Cardiac muscle cell (in vitro differentiated cells and primary cell): ENCODE measurements around the gene POFUT1. TPM values are rescaled to one million over a fixed set of nuclear protein-coding genes. Genes with fewer than 3 reads are reported as not detected.
"Not testable (repeated sequence)": the region's sequence is repeated elsewhere in the genome, so short reads cannot be mapped to it uniquely, and the experiment has no call there.

ENCODE experiments used
- DNase-seq, 2 donors: peaks; one replicate each; pipeline versions ENCODE4 v3.0.0 to v3.0.0-alpha.2; 2010 to 2017; ENCODE audit warnings: low read depth in 1 of 2, low spot score in 1 of 2
- H3K27ac ChIP-seq: fragments of 200-600 bp; sonication (generic); 2 replicates; pipeline ENCODE4 v1.5.1; 2016
- H3K27me3 ChIP-seq: fragments of 200-600 bp; sonication (generic); 2 replicates; pipeline ENCODE4 v1.6.0; 2016; ENCODE audit warnings: control low read depth
- H3K36me3 ChIP-seq: fragments of 200-600 bp; sonication (generic); 2 replicates; pipeline ENCODE4 v1.5.1; 2016; ENCODE audit warnings: control low read depth
- H3K4me1 ChIP-seq: fragments of 200-600 bp; sonication (generic); 2 replicates; pipeline ENCODE4 v1.8.1; 2017; ENCODE audit warnings: low read depth, mild to moderate bottlenecking, mixed run types
- H3K4me3 ChIP-seq: fragments of 200-600 bp; sonication (generic); 2 replicates; pipeline ENCODE4 v1.5.1; 2016; ENCODE audit warnings: mild to moderate bottlenecking
- H3K9me3 ChIP-seq: fragments of 200-600 bp; sonication (generic); 2 replicates; pipeline ENCODE4 v1.5.1; 2017; ENCODE audit warnings: low read depth, mild to moderate bottlenecking, control low read depth
- CTCF ChIP-seq: IDR thresholded peaks from 2 replicates; pipeline ENCODE4 v1.5.1; 2012; ENCODE audit warnings: low read depth, mild to moderate bottlenecking, low read length
- polyA plus RNA-seq: library from polyadenylated mRNA; unstranded; fragments of >200 nt; fragmentation: Nextera tagmentation; extraction: Ambion mirVana; gene quantifications from 2 replicates; pipeline ENCODE4 v1.2.1, GENCODE V29; 2016
- total RNA-seq: library from RNA; depleted of rRNA; stranded (reverse); fragments of >200 nt; gene quantifications from 2 replicates; pipeline ENCODE4 v1.2.3, GENCODE V29; 2016

POFUT1 gene
- total and polyA plus RNA-seq, 2 experiments from 2014 or later: 25.1 to 31.4 TPM

- no peak for TF ChIP-seq CTCF
- H3K4me1 ChIP-seq: no peaks in the 10 kb centered on the region
- no peaks in the 10 kb centered on the region for H3K9me3 ChIP-seq
- H3K27me3 ChIP-seq: no peaks in the 10 kb centered on the region
- no peak overlapping the region for H3K27ac ChIP-seq
- H3K36me3 ChIP-seq: no peaks in the 10 kb centered on the region
- no peak overlapping the region for H3K4me3 ChIP-seq
- DNase-seq: no peak
Observed at GRCh38 chr20:32241807-32242206, 34.1 kb downstream of the POFUT1 start.

- no peak for TF ChIP-seq CTCF
- Histone ChIP-seq H3K27me3 (no peaks in the 10 kb centered on the region), H3K9me3 (no peaks in the 10 kb centered on the region), H3K4me1 (no peaks in the 10 kb centered on the region), H3K36me3 (no peaks in the 10 kb centered on the region), H3K4me3 (no peak overlapping the region), H3K27ac (no peak overlapping the region)
- DNase-seq: no peak
Observed at GRCh38 chr20:32244150-32244823, 36.6 kb downstream of the POFUT1 start.

DNA sequence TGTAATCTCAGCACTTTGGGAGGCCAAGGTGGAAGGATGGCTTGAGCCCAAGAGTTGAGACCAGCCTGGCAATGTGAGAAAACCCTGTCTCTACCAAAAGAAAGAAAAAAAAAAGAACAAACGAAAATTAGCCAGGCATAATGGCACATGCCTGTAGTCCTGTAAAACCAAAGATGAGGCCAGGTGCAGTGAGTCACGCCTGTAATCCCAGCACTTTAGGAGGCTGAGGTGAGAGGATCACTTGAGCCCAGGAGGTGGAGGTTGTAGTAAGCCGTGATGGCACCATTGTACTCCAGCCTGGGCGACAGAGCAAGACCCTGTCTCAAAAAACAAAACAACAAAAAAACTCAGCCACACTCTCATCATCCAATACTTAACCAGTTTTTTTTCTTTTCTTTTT is 37.3 kb downstream of the POFUT1 start:
- no peaks in the 10 kb centered on the region for H3K36me3 ChIP-seq
- no peak for DNase-seq
- TF ChIP-seq CTCF: no peak

DNA sequence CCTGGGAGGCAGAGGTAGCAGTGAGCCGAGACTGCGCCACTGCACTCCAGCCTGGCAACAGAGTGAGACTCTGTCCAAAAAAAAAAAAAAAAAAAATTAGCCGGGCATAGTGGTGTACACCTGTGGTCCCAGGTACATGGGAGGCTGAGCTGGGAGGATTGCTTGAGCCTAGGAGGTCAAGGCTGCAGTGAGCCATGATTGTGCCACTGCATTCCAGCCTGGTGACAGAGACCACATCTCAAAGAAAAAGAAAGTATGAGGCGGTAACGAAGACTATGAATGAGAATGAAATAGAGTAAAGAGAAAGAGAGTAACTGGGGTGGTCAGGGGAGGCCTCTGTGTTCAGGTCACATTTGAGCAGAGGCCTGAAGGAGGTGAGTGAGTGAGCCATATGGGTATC is 38.5 kb downstream of the POFUT1 start:
- not testable (repeated sequence) for DNase-seq, H3K36me3 ChIP-seq

More for the DNA sequence above, 37.3 kb downstream of the POFUT1 start:
- no peak overlapping the region for H3K27ac ChIP-seq
- no peak overlapping the region for H3K4me3 ChIP-seq
- no peaks in the 10 kb centered on the region for H3K27me3 ChIP-seq
- H3K9me3 ChIP-seq: no peaks in the 10 kb centered on the region
- H3K4me1 ChIP-seq: no peaks in the 10 kb centered on the region

DNA sequence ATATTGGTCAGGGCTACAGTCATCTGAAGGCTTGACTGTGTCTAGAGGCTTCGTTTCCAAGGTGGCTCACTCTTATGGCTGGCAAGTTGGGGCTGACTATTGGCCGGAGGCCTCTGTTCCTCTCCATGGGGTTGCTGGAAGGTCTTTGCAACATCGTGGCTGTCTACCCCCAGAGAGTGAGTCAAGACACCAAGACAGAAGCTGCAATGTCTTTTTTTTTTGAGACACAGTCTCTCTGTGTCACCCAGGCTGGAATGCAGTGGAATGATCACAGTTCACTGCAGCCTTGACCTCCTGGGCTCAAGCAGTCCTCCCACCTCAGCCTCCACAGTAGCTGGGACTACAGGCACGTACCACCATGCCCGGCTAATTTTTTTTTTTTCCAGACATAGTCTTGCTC is 40.4 kb downstream of the POFUT1 start:
- Histone ChIP-seq H3K27me3 (no peaks in the 10 kb centered on the region), H3K36me3 (no peaks in the 10 kb centered on the region), H3K4me1 (no peaks in the 10 kb centered on the region), H3K4me3 (no peak overlapping the region), H3K27ac (no peak overlapping the region), H3K9me3 (no peaks in the 10 kb centered on the region)
- DNase-seq: no peak
- no peak for TF ChIP-seq CTCF

More for the DNA sequence above, 38.5 kb downstream of the POFUT1 start:
- H3K27ac ChIP-seq, H3K9me3 ChIP-seq, H3K27me3 ChIP-seq, H3K4me1 ChIP-seq, H3K4me3 ChIP-seq: not testable (repeated sequence)

DNA sequence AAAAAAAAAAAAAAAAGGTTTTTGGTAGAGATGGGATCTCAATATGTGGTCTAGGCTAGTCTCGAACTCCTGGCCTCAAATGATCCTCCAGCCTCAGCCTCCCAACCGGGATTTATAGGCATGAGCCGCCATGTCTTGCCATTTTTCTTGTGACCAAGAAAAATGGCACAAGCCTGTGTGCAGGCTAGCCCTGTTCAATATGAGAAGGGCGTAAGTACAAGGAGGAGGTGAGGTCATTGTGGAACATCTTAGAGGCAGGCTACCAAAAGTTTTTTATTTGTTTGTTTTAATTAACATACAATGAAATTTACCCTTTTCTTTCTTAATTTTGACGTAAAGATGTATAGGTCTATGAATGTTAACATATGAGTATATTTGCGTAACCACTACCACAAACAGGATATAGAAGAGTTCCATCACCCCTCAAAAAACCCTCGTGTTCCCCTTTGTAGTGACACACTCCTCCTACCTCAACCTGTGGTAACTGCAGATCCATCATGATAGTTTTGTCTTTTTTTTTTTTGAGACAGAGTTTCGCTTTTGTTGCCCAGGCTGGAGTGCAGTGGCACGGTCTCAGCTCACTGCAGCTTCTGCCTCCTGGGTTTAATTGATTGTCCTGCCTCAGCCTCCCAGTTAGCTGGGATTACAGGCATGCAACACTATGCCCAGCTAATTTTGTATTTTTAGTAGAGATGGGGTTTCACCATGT is 41.5 kb downstream of the POFUT1 start:
- H3K4me3 ChIP-seq: no peak overlapping the region
- H3K36me3 ChIP-seq: no peaks in the 10 kb centered on the region
- no peak for DNase-seq
- no peak for TF ChIP-seq CTCF
- no peaks in the 10 kb centered on the region for H3K4me1 ChIP-seq
- H3K9me3 ChIP-seq: no peaks in the 10 kb centered on the region
- no peak overlapping the region for H3K27ac ChIP-seq
- H3K27me3 ChIP-seq: no peaks in the 10 kb centered on the region
